ENCODE measurements around the gene UNKL.

UNKL gene

GRCh38 chr16:1349951-1350350, 64.6 kb downstream of the UNKL start:
- no peak for DNase-seq

- no peak for DNase-seq
These were observed 65.2 kb downstream of the UNKL start for GRCh38 chr16:1349351-1349750.

GRCh38 chr16:1348926-1349325, 65.6 kb downstream of the UNKL start:
- no peak for DNase-seq

- DNase-seq: no peak
These were observed 66.1 kb downstream of the UNKL start for GRCh38 chr16:1348441-1348840.

GRCh38 chr16:1347962-1348361, 66.5 kb downstream of the UNKL start:
- DNase-seq: no peak

GRCh38 chr16:1347286-1347855, 67.1 kb downstream of the UNKL start:
- no peak for DNase-seq

- no peak for DNase-seq
These were observed 67.8 kb downstream of the UNKL start for GRCh38 chr16:1346422-1347285.

- DNase-seq: no peak
These were observed 68.7 kb downstream of the UNKL start for GRCh38 chr16:1345651-1346421.

GRCh38 chr16:1345087-1345486, 69.4 kb downstream of the UNKL start:
- no peak for DNase-seq

GRCh38 chr16:1344499-1344898, 70.0 kb downstream of the UNKL start:
- DNase-seq: no peak

GRCh38 chr16:1343428-1344242, 70.9 kb downstream of the UNKL start:
- DNase-seq: no peak

GRCh38 chr16:1342526-1343427, 71.7 kb downstream of the UNKL start:
- peak; percentile 91 for DNase-seq

GRCh38 chr16:1341495-1342420, 72.7 kb downstream of the UNKL start:
- DNase-seq: no peak

GRCh38 chr16:1340730-1341494, 73.6 kb downstream of the UNKL start:
- no peak for DNase-seq

GRCh38 chr16:1338855-1339675, 75.4 kb downstream of the UNKL start:
- no peak for DNase-seq

GRCh38 chr16:1338119-1338730, 76.3 kb downstream of the UNKL start:
- no peak for DNase-seq

- no peak for DNase-seq
These were observed 77.0 kb downstream of the UNKL start for GRCh38 chr16:1337486-1337885.

GRCh38 chr16:1336619-1337018, 77.9 kb downstream of the UNKL start:
- no peak for DNase-seq

Data from EL (cell line).